Inferior parietal cortex (tissue), 1 donor: ENCODE results near the gene KDM8.

ENCODE experiments used
- DNase-seq: peaks from one replicate; pipeline ENCODE4 v3.0.0-alpha.2; 2016; ENCODE audit errors: extremely low spot score

KDM8 gene

GRCh38 chr16:27203507-27204311 lies at the start of gene KDM8:
KDM8 (plus strand) TSS chr16:27203526; CDS start chr16:27210124, 6,598 bp downstream.
- DNase-seq = peak; percentile 100

- peak; percentile 23 for DNase-seq
These were observed 48.4 kb upstream of the KDM8 start for GRCh38 chr16:27154705-27155521.

GRCh38 chr16:27156579-27156978 lies 46.7 kb upstream of the KDM8 start:
- DNase-seq = no peak

GRCh38 chr16:27161398-27161797 lies 41.9 kb upstream of the KDM8 start:
- no peak for DNase-seq

GRCh38 chr16:27164352-27164751 lies 39.0 kb upstream of the KDM8 start:
- no peak for DNase-seq

GRCh38 chr16:27165576-27165975 lies 37.8 kb upstream of the KDM8 start:
- no peak for DNase-seq

GRCh38 chr16:27168790-27169189 lies 34.5 kb upstream of the KDM8 start:
- no peak for DNase-seq

- no peak for DNase-seq
These were observed 33.7 kb upstream of the KDM8 start for GRCh38 chr16:27169511-27170071.

- DNase-seq = no peak
These were observed 31.7 kb upstream of the KDM8 start for GRCh38 chr16:27171584-27171983.

GRCh38 chr16:27174007-27174406 lies 29.3 kb upstream of the KDM8 start:
- DNase-seq = no peak

- no peak for DNase-seq
These were observed 28.5 kb upstream of the KDM8 start for GRCh38 chr16:27174798-27175197.

GRCh38 chr16:27175888-27176287 lies 27.4 kb upstream of the KDM8 start:
- DNase-seq = no peak

GRCh38 chr16:27177031-27177774 lies 26.1 kb upstream of the KDM8 start:
- no peak for DNase-seq

- DNase-seq = peak; percentile 58
These were observed 23.7 kb upstream of the KDM8 start for GRCh38 chr16:27179500-27180072.

- no peak for DNase-seq
These were observed 22.1 kb upstream of the KDM8 start for GRCh38 chr16:27181019-27181790.

GRCh38 chr16:27182906-27183405 lies 20.4 kb upstream of the KDM8 start:
- no peak for DNase-seq

GRCh38 chr16:27185776-27186130 lies 17.6 kb upstream of the KDM8 start:
- no peak for DNase-seq

- DNase-seq = no peak
These were observed 14.7 kb upstream of the KDM8 start for GRCh38 chr16:27188633-27189032.

GRCh38 chr16:27189335-27189972 lies 13.9 kb upstream of the KDM8 start:
- no peak for DNase-seq

- DNase-seq = no peak
These were observed 12.9 kb upstream of the KDM8 start for GRCh38 chr16:27190316-27190871.
